ENCODE measurements around the gene PIK3CD. TPM values are rescaled to one million over a fixed set of nuclear protein-coding genes. Genes with fewer than 3 reads are reported as not detected.

The PIK3CD gene
- total RNA-seq, 1 experiment from 2014 or later: 2.6 TPM

DNA sequence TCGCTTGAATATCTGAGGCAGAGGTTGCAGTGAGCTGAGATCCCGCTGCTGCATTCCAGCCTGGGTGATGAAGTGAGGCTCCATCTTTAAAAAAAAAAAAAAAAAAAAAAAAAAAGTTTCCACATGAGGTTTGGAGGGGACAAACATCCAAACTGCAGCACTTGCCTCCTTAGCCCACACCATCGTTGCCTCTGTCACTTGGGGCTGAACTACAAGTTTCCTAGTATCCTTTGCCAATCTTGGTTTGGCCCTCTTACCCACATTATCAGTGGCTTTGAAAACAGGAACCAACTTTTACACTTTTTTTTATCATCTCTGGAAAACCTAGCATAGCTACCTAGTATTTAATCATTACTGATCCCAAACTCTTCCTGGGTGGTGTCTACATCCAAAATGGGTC is 113.0 kb downstream of the PIK3CD start:
- BruUV-seq (replicated peaks): no TSS peak
- H3K9me3 Mint-ChIP-seq (ENCODE audit: low read depth, unreplicated experiment): no peaks in the 10 kb centered on the region
- DNase-seq: no peak
- CTCF ChIA-PET: no interaction called here
- no peaks in the 10 kb centered on the region for H3K4me1 Mint-ChIP-seq (ENCODE audit: low read depth, unreplicated experiment)
- peaks cover 6% of the 10 kb centered on the region for H3K36me3 Mint-ChIP-seq (ENCODE audit: insufficient read depth, unreplicated experiment)
- no peak overlapping the region for H3K27ac Mint-ChIP-seq (ENCODE audit: unreplicated experiment)
- TF ChIP-seq, protein P1, sequence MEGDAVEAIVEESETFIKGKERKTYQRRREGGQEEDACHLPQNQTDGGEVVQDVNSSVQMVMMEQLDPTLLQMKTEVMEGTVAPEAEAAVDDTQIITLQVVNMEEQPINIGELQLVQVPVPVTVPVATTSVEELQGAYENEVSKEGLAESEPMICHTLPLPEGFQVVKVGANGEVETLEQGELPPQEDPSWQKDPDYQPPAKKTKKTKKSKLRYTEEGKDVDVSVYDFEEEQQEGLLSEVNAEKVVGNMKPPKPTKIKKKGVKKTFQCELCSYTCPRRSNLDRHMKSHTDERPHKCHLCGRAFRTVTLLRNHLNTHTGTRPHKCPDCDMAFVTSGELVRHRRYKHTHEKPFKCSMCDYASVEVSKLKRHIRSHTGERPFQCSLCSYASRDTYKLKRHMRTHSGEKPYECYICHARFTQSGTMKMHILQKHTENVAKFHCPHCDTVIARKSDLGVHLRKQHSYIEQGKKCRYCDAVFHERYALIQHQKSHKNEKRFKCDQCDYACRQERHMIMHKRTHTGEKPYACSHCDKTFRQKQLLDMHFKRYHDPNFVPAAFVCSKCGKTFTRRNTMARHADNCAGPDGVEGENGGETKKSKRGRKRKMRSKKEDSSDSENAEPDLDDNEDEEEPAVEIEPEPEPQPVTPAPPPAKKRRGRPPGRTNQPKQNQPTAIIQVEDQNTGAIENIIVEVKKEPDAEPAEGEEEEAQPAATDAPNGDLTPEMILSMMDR (IDR thresholded peaks at IDR 0.05; ENCODE audit: unreplicated experiment): no peak
- no peaks in the 10 kb centered on the region for H3K27me3 Mint-ChIP-seq (ENCODE audit: unreplicated experiment)
- intact Hi-C loops (cut with micrococcal nuclease; ENCODE audit: unreplicated experiment): no loop called here
- H3K4me3 Mint-ChIP-seq (ENCODE audit: low read depth, unreplicated experiment): no peak overlapping the region

- Mint-ChIP-seq H3K27ac (ENCODE audit: unreplicated experiment) (no peak overlapping the region), H3K4me1 (ENCODE audit: low read depth, unreplicated experiment) (no peaks in the 10 kb centered on the region), H3K4me3 (ENCODE audit: low read depth, unreplicated experiment) (no peak overlapping the region), H3K36me3 (ENCODE audit: insufficient read depth, unreplicated experiment) (peaks cover 6% of the 10 kb centered on the region), H3K9me3 (ENCODE audit: low read depth, unreplicated experiment) (no peaks in the 10 kb centered on the region), H3K27me3 (ENCODE audit: unreplicated experiment) (no peaks in the 10 kb centered on the region)
- BruUV-seq (replicated peaks): no TSS peak
- intact Hi-C loops (cut with micrococcal nuclease; ENCODE audit: unreplicated experiment): no loop called here
- DNase-seq: no peak
- TF ChIP-seq, protein P1 (IDR thresholded peaks at IDR 0.05; ENCODE audit: unreplicated experiment): no peak
- CTCF ChIA-PET: no interaction called here
Measured at GRCh38 chr1:9766759-9767442, 115.4 kb downstream of the PIK3CD start.

DNA sequence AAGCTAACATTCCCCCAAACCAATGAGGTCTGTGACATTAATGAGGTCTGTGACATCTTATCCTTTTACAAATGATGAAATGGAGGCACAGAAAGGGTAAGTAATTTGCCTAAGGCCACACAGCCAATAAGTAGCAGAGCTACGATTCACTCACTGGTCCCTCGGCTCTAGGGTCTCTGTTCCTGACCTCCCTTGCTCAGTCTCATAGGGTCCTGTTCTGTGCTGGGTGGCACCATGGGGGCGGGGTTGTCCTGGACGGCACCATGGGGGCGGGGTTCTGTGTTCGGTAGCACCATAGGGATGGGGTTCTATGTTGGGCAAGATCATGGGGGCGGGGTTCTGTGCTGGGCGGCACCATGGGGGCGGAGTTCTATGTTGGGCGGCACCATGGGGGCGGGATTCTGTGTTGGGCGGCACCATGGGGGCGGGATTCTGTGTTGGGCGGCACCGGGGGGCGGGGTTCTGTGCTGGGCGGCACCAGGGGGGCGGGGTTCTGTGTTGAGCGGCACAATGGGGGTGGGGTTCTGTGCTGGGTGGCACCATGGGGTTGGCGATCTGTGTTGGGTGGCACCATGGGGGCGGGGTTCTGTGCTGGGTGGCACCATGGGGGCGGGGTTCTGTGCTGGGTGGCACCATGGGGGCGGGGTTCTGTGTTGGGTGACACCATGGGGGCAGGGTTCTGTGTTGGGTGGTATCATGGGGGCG is 116.6 kb downstream of the PIK3CD start:
- no peaks in the 10 kb centered on the region for H3K4me1 Mint-ChIP-seq (ENCODE audit: low read depth, unreplicated experiment)
- TF ChIP-seq, protein P1 (IDR thresholded peaks at IDR 0.05; ENCODE audit: unreplicated experiment): no peak
- no TSS peak for BruUV-seq (replicated peaks)
- DNase-seq: no peak
- no peak overlapping the region for H3K27ac Mint-ChIP-seq (ENCODE audit: unreplicated experiment)
- no peaks in the 10 kb centered on the region for H3K27me3 Mint-ChIP-seq (ENCODE audit: unreplicated experiment)
- H3K4me3 Mint-ChIP-seq (ENCODE audit: low read depth, unreplicated experiment): no peak overlapping the region
- no peaks in the 10 kb centered on the region for H3K36me3 Mint-ChIP-seq (ENCODE audit: insufficient read depth, unreplicated experiment)
- intact Hi-C loops (cut with micrococcal nuclease; ENCODE audit: unreplicated experiment): no loop called here
- no peaks in the 10 kb centered on the region for H3K9me3 Mint-ChIP-seq (ENCODE audit: low read depth, unreplicated experiment)
- CTCF ChIA-PET: no interaction called here

DNA sequence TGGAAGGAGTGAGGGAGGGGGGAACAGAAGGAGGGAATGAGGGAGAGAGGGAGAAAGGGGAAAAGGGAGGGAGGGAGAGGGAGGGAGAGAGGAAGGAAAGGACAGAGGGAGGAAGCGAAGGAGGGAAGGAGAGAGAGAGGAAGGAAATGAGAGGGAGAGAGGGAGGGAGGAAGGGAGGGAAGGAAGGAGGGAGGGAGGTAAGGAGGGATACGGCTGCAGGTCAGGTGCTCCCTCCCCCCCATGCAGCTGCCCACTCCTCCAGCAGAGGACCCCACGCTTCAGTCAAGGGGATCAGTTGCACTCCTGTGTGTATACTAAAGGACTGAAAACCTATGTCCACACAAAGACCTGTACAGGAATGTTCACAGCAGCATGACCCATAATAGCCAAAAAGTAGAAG is 117.5 kb downstream of the PIK3CD start:
- Mint-ChIP-seq H3K36me3 (ENCODE audit: insufficient read depth, unreplicated experiment) (no peaks in the 10 kb centered on the region), H3K4me3 (ENCODE audit: low read depth, unreplicated experiment) (no peak overlapping the region), H3K27ac (ENCODE audit: unreplicated experiment) (no peak overlapping the region), H3K9me3 (ENCODE audit: low read depth, unreplicated experiment) (no peaks in the 10 kb centered on the region), H3K4me1 (ENCODE audit: low read depth, unreplicated experiment) (no peaks in the 10 kb centered on the region), H3K27me3 (ENCODE audit: unreplicated experiment) (no peaks in the 10 kb centered on the region)
- intact Hi-C loops (cut with micrococcal nuclease; ENCODE audit: unreplicated experiment): no loop called here
- CTCF ChIA-PET: no interaction called here
- no TSS peak for BruUV-seq (replicated peaks)
- TF ChIP-seq, protein P1 (IDR thresholded peaks at IDR 0.05; ENCODE audit: unreplicated experiment): no peak
- DNase-seq: no peak
